GM21515 (cell line): ENCODE data around the gene OPRL1.

ENCODE experiments used
- ATAC-seq: cut with Tn5 transposase; IDR thresholded peaks from one replicate; pipeline ENCODE4 v1.9.1; 2021; ENCODE audit not compliant: unreplicated experiment

Gene OPRL1

DNA sequence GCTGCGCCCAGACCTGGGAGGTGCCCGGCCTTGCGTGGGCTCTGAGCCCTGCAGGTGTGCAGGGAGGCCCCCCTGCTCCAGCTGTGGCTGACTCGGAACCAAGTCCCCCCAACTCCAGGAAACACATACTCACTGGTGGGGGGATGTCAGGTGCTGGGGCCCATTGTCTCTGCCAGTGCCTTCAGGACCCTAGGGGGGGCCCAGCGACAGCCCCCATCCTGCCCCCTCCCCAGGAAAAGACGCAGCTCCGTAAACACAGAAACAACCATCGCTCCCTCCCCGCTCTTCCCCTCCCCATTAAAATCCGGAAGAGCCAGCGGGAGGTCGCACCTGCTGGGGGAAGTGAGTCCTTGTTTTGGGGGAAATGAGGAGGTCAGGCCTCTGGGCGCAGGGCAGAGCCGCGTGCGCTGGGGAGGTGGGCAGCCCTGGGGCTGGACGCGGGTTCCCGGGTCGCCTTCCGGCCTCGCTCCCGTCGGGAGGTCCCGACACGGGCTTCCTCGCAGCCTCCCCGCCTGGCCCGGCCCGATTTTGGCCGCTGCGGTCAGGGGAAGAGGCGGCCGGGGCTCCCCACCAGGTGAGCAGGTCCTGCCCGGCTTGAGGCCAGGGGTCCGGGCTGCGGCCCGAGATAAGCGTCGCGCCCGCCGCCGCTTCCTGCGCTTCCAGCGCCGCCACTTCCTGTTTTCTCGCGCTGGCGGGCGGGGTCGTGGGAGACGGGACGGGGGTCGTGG is 37.7 kb upstream of the OPRL1 start:
- ATAC-seq = no peak

DNA sequence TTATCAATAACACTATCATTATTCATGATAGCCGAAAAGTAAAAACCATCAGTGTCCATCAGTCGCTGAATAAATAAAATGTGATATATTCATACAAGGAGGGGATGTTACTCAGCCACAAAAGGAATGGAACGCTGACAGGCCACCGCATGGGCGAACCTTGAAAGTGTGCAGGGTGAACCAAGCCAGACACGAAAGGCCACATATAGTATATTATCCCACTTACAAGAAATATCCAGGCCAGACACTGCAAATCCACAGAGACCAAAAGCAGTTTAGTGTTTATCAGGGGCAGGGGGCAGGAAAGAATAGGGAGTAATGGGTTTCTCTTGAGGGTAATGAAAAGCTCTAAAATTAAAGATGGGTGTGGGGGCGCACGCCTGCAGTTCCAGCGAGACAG is 36.1 kb upstream of the OPRL1 start:
- no peak for ATAC-seq

GRCh38 chr20:64044484-64045247 is 35.2 kb upstream of the OPRL1 start:
- ATAC-seq = no peak

- no peak for ATAC-seq
These were observed 34.4 kb upstream of the OPRL1 start for GRCh38 chr20:64045346-64046011.

DNA sequence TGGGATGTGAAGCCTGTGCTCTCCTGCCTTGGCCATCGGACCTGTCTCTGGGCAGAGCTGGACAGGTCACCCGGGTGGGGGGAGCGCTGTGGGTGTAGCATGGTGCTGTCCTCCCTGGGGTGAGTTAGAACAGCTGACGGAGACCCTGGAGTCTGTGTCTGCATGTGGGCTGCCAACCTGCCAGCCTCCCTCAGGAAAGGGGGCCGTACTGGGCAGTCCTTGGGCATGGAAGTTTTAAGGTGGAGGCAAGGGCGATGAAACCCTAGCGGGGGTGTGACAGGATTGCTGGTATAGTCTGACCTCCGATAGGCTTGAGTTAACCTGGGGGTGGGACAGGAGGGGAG is 32.9 kb upstream of the OPRL1 start:
- no peak for ATAC-seq

GRCh38 chr20:64047968-64048401 is 31.9 kb upstream of the OPRL1 start:
- ATAC-seq = no peak

DNA sequence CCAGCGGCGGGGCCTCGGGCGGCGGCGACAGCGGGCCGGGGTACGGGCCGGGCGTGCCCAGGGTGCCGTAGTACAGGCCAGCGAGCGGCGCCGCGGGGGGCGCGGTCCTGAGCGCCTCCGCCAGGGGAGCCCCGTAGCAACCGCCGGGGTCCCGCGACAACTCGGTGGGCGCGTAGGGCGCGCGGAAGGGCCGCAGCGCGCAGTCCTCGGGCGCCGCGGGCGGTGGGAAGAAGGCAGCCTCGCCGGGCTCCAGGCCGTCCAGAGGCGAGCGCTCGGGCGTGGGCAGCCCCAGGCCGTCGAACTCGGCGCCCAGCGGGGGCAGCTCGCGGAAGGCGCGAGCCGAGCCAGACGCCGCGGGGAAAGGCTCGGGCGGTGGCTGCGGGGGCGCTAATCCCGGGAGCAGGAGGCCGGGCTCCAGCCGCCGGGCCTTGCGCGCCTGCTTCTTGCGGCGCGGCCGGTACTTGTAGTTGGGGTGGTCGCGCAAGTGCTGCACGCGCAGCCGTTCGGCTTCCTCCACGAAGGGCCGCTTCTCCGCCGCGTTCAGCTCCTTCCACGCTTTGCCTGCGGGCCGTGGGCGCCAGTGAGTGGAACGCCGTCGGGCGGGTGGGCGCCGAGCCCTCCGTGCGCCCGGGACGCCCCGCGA is 31.4 kb upstream of the OPRL1 start:
- ATAC-seq = no peak

- no peak for ATAC-seq
These were observed 30.6 kb upstream of the OPRL1 start, which contains the start of gene SOX18 for GRCh38 chr20:64049060-64049877. Gene SOX18, minus strand, starts transcription at chr20:64049639. Its CDS starts 123 bp downstream, at chr20:64049516.

- no peak for ATAC-seq
These were observed 30.0 kb upstream of the OPRL1 start for GRCh38 chr20:64049878-64050260.

DNA sequence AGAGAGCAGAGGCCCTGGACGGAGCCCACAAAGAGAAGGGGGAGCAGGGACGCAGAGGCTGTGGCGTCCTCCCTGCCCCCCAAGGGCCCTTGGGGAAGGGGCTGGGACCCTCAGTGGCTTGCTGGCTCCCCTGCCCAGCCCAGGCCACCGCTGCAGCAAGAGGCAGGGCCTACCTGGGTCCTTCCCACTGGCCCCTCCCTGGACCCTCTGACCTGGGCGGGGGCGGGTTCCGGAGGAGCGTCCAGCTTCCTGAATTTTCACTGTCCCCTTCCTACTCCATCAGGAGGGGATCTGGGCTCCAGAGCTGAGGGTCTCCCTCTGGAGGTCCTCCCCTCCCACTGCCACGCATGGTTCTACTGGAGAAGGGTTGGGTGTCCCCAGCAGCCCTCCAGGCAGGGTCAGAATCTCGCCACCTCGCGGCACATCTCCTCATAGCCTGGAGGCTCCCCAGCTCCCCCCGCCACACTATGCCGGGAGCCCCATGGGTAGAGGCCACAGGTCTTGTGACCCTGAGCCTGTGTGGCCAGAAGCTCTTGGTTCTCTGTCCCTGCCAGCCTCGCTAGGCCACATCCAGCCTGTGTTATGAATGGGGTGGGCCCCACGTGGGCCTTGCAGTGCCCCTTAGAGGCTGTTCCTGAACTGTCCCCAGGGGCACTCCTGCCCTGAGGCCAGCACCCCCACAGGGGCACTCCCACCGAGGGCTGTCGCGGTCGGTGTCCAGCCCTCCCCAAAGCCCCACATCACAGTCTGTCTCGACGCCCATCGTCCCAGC is 29.4 kb upstream of the OPRL1 start:
- ATAC-seq = no peak

- no peak for ATAC-seq
These were observed 28.8 kb upstream of the OPRL1 start for GRCh38 chr20:64051033-64051452.

GRCh38 chr20:64051561-64052325 is 28.1 kb upstream of the OPRL1 start:
- ATAC-seq = no peak

DNA sequence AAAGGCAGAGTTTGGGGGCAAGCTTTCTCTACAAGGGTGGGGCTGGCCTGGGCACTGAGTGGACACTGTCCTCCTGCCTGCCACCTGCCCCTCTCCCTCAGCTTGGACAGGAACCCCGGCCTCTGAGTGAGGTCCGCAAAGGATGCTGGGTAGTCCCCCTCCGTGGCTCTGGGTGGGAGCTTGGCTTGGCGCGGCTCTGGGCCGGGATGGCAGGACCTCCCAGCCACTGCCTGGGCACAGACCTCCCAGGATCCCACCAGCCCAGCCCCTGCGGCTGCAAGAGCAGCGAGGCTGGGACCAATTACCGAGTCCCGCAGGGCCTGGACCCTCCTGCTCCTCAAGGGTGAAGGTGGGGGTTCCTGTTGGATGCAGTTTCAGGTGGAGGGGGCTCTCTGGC is 27.6 kb upstream of the OPRL1 start:
- no peak for ATAC-seq

DNA sequence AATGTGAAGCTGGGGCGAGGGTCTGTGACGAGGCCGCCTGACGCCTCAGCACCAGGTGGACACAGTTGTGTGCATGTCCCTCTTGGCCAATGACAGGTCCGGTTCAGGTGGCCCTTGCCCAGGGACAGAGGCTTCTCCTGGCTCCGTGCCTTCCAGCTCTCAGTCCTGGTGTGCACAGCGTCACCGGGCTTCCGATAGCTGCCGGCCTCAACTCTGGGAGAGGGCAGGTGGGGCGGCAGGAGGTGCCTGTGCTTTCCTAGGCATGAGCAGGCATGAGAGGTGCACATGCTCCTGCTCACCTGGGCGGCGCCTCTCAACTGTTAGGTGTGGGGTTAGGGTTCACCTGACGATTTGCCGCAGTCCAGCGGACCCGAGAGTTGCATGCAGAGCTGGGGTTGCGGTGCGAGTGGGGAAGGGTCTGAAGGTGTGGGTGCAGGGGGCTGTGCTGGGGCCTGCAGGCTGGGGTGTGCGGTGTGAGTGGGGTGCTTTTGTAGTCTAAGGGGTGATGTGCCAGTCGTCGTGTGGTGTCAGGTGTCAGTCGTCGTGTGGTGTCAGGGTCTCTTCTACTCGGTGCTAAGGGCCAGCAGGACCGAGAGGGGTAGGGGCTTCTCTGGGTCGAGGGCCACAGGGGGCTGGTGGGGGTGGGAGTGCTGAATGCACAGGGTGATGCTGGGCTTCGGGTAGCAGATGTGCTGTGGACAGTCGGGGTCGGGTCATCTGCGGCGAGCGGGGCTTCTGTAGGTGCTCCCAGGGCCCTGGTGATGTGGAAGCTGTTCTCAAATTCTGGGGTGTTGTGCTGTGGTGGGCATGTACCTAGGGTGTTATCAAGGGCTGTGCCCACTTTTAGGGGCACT is 26.7 kb upstream of the OPRL1 start:
- no peak for ATAC-seq

- ATAC-seq = no peak
These were observed 25.8 kb upstream of the OPRL1 start for GRCh38 chr20:64053841-64054661.

DNA sequence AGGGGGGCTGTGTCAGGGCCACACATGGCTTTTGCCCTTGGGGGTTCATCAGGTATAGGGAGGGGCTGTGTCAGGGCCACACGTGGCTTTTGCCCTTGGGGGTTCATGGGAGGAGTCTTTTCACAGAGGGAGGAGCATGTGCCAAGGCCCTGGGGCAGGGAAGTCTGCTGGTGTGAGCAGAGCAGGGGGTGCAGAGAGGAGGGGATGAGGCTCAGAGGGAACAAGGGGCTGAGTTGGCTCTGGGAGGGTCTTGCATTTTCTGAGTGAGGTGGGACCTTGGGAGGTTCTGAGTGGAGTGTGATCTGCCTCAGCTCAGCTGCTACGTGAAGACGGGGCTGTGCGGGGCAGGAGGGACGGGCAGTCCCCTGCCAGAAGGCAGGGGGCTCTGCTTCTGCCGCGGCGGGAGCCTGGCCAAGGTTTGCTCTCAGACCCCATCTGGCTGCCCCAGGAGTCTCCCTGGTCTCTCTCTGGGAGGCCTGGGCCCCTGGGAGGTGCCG is 24.4 kb upstream of the OPRL1 start:
- no peak for ATAC-seq
